SK-N-SH (cell line): Measurements from ENCODE around the gene RASGEF1B. TPM values are rescaled to one million over a fixed set of nuclear protein-coding genes. Genes with fewer than 3 reads are reported as not detected.

Source experiments
- CTCF ChIA-PET: fragments of 300-600, 350-600 bp; formaldehyde crosslinking; extraction: SDS; loops from one replicate; lab custom pipeline; 2021; lab: Yijun Ruan, JAX
- POLR2A ChIA-PET: fragments of 350-600 bp; sonication (Branson Sonifier 250); formaldehyde crosslinking; extraction: SDS; loops from one replicate; lab custom pipeline; 2020; ENCODE audit warnings: antibody characterized with exemption, inconsistent platforms; lab: Yijun Ruan, JAX
- DNase-seq: peaks from one replicate; pipeline ENCODE4 v3.0.0; 2012
- H2AFZ ChIP-seq: fragments of 200-600 bp; sonication (generic); 2 replicates; pipeline ENCODE4 v1.8.1; 2016; ENCODE audit warnings: antibody characterized with exemption, mild to moderate bottlenecking, low read depth
- H3F3A ChIP-seq: fragments of 200-600 bp; sonication (generic); replicated peaks from 2 replicates; pipeline ENCODE3; 2016; ENCODE audit warnings: antibody characterized with exemption, mild to moderate bottlenecking; ENCODE audit not compliant: insufficient read depth
- H3K27ac ChIP-seq, 2 experiments: fragments of 200-500 bp in 1 of 2; fragments of 200-600 bp in 1 of 2; sonication (Bioruptor generic) in 1 of 2; sonication (generic), shearing (Covaris generic) in 1 of 2; 2 replicates each; pipeline versions ENCODE4 v1.5.1 to v1.6.1; 2014 to 2016; ENCODE audit warnings: low read depth in 2 of 2, inconsistent platforms in 1 of 2, low read length in 1 of 2, mild to moderate bottlenecking in 1 of 2, mixed read lengths in 1 of 2
- H3K27me3 ChIP-seq: fragments of 200-600 bp; sonication (generic), shearing (Covaris generic); 2 replicates; pipeline ENCODE4 v1.6.1; 2016; ENCODE audit warnings: mixed run types; ENCODE audit not compliant: insufficient read depth
- H3K36me3 ChIP-seq, 2 experiments: fragments of 200-500 bp in 1 of 2; fragments of 200-600 bp in 1 of 2; sonication (Bioruptor generic) in 1 of 2; sonication (generic) in 1 of 2; replicated peaks in 1 of 2; 2 replicates each; pipeline versions ENCODE3 to v1.5.1; 2014 to 2016; ENCODE audit warnings: low read length in 1 of 2, mild to moderate bottlenecking in 1 of 2; ENCODE audit not compliant: insufficient read depth in 2 of 2, control insufficient read depth in 1 of 2
- H3K4me1 ChIP-seq, 2 experiments: fragments of 200-500 bp in 1 of 2; fragments of 200-600 bp in 1 of 2; sonication (Bioruptor generic) in 1 of 2; sonication (generic), shearing (Covaris generic) in 1 of 2; 2 replicates each; pipeline versions ENCODE4 v1.5.1 to v1.6.1; 2014 to 2016; ENCODE audit warnings: low read depth in 1 of 2, low read length in 1 of 2, mixed run types in 1 of 2; ENCODE audit not compliant: insufficient read depth in 2 of 2, control insufficient read depth in 1 of 2
- H3K4me2 ChIP-seq: fragments of 200-600 bp; sonication (generic), shearing (Covaris generic); 2 replicates; pipeline ENCODE4 v1.6.1; 2017; ENCODE audit warnings: mixed run types
- H3K4me3 ChIP-seq, 2 experiments: fragments of 200-500 bp in 1 of 2; fragments of 200-600 bp in 1 of 2; sonication (Bioruptor generic) in 1 of 2; sonication (generic), shearing (Covaris generic) in 1 of 2; 2 replicates each; pipeline versions ENCODE4 v1.5.1 to v1.8.1; 2014 to 2016; ENCODE audit warnings: low read depth in 2 of 2, inconsistent platforms in 1 of 2, low read length in 1 of 2, mild to moderate bottlenecking in 1 of 2, mixed read lengths in 1 of 2, moderate library complexity in 1 of 2
- H3K79me2 ChIP-seq: fragments of 200-600 bp; sonication (generic); 2 replicates; pipeline ENCODE4 v1.8.1; 2017; ENCODE audit warnings: mild to moderate bottlenecking; ENCODE audit not compliant: insufficient read depth
- H3K9ac ChIP-seq: fragments of 200-600 bp; sonication (generic); 2 replicates; pipeline ENCODE4 v1.6.1; 2017; ENCODE audit warnings: mixed run types
- H3K9me2 ChIP-seq: fragments of 200-600 bp; sonication (generic); 2 replicates; pipeline ENCODE4 v1.6.1; 2017; ENCODE audit warnings: mixed run types
- H3K9me3 ChIP-seq: fragments of 200-600 bp; sonication (generic); 2 replicates; pipeline ENCODE4 v1.6.1; 2017; ENCODE audit warnings: mixed run types, mild to moderate bottlenecking, moderate library complexity
- H4K20me1 ChIP-seq: fragments of 200-600 bp; sonication (generic); 2 replicates; pipeline ENCODE4 v1.6.1; 2017; ENCODE audit warnings: mild to moderate bottlenecking, mixed run types; ENCODE audit not compliant: insufficient read depth
- EZH2phosphoT487 ChIP-seq: fragments of 200-600 bp; sonication (generic); IDR thresholded peaks from 2 replicates; pipeline ENCODE4 v1.6.1; 2017; ENCODE audit warnings: low read depth, mixed run types, mild to moderate bottlenecking, antibody characterized with exemption, moderate library complexity, borderline replicate concordance
- IRF3 ChIP-seq: fragments of 150-350 bp; IDR thresholded peaks from 2 replicates; pipeline ENCODE4 v1.6.1; 2016; ENCODE audit warnings: mild to moderate bottlenecking, low read depth, low read length
- JUND ChIP-seq: IDR thresholded peaks from 2 replicates; pipeline ENCODE4 v1.4.0; 2012
- POLR2AphosphoS5 ChIP-seq: IDR thresholded peaks from 2 replicates; pipeline ENCODE4 v1.6.1; 2012; ENCODE audit warnings: low read depth, low read length
- RAD21 ChIP-seq: IDR thresholded peaks from 2 replicates; pipeline ENCODE4 v1.6.1; 2012; ENCODE audit warnings: mild to moderate bottlenecking, low read length
- REST ChIP-seq: IDR thresholded peaks from 2 replicates; pipeline ENCODE4 v1.6.1; 2012; ENCODE audit warnings: mild to moderate bottlenecking, low read depth, low read length, moderate library complexity
- SIN3A ChIP-seq: IDR thresholded peaks from 2 replicates; pipeline ENCODE4 v1.6.1; 2012; ENCODE audit warnings: low read depth, mild to moderate bottlenecking, low read length, moderate library complexity, borderline replicate concordance
- SMC3 ChIP-seq: IDR thresholded peaks from 2 replicates; pipeline ENCODE4 v1.6.1; 2012; ENCODE audit warnings: low read depth, low read length, improper control_type of control experiment
- USF1 ChIP-seq: IDR thresholded peaks from 2 replicates; pipeline ENCODE4 v1.4.0; 2012; ENCODE audit warnings: low read depth, borderline replicate concordance
- WGBS: methylation state at CpG from one replicate; pipeline ENCODE4 v1.1.6; 2017; ENCODE audit warnings: low lambda C conversion rate; 5-methylcytosine and 5-hydroxymethylcytosine counted together
- polyA plus RNA-seq, 3 experiments: library from polyadenylated mRNA; depleted of rRNA; stranded (reverse); fragments of >200 nt; gene quantifications; 2 replicates each; pipeline ENCODE4 v1.2.3, GENCODE V29; 2012
- TF ChIP-seq, protein P1 (sequence below): fragments of 200-600 bp; sonication (generic); IDR thresholded peaks from 2 replicates; pipeline ENCODE4 v1.6.1; 2017; ENCODE audit warnings: antibody characterized with exemption, mild to moderate bottlenecking, moderate library complexity
- TF ChIP-seq, protein P2 (sequence below): IDR thresholded peaks from 2 replicates; pipeline ENCODE4 v1.4.0; 2012; ENCODE audit warnings: low read depth
- TF ChIP-seq, protein P3 (sequence below): IDR thresholded peaks from 2 replicates; pipeline ENCODE4 v1.4.0; 2012; ENCODE audit warnings: low read depth, borderline replicate concordance

Gene RASGEF1B
- polyA plus RNA-seq, 1 of the 3 experiments (the other 2 are of a cell fraction) = not detected

DNA sequence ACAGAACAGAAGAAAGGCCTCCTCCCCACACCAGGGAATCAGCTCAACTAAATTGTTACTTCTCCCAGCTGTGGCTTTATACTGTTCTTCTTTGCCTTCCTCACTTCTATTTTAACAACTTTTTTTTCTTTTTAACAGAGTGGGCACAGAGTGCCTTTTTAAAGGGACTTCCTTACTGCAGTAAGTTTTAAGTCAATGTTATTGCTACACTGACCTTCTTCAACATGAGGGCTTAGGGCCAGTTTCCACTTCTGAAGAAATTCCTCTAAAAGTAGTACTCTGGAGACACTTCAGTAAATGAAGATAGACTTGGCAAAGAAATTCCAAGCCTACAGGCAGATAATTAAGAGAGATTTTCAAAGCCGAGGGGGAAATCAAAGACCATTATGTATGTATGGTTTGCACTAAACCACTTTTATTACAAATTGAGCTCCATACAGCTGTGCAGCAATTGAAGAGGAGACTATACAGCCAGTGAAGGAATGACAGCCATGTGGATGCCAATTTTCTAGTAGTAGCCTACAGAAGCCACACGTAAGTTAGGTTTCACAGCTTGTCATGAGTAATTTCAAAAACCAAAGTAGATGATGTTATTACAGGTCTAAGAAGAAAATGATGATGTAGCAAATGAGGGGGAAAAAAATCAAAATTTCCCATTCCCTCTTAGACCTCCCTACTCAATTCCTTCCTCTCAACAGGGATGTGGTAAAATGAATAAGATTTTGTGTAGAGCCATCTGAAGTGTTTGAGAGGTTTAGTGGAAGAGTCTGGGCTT is 36.9 kb upstream of the RASGEF1B start (continued):
- TF ChIP-seq REST = no peak
- TF ChIP-seq, protein P1, sequence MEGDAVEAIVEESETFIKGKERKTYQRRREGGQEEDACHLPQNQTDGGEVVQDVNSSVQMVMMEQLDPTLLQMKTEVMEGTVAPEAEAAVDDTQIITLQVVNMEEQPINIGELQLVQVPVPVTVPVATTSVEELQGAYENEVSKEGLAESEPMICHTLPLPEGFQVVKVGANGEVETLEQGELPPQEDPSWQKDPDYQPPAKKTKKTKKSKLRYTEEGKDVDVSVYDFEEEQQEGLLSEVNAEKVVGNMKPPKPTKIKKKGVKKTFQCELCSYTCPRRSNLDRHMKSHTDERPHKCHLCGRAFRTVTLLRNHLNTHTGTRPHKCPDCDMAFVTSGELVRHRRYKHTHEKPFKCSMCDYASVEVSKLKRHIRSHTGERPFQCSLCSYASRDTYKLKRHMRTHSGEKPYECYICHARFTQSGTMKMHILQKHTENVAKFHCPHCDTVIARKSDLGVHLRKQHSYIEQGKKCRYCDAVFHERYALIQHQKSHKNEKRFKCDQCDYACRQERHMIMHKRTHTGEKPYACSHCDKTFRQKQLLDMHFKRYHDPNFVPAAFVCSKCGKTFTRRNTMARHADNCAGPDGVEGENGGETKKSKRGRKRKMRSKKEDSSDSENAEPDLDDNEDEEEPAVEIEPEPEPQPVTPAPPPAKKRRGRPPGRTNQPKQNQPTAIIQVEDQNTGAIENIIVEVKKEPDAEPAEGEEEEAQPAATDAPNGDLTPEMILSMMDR = no peak
- no peak for TF ChIP-seq JUND
- TF ChIP-seq IRF3 = no peak
- TF ChIP-seq, protein P2, sequence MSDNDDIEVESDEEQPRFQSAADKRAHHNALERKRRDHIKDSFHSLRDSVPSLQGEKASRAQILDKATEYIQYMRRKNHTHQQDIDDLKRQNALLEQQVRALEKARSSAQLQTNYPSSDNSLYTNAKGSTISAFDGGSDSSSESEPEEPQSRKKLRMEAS = no peak
- no peak for TF ChIP-seq POLR2AphosphoS5

GRCh38 chr4:81507530-81507929 is 35.8 kb upstream of the RASGEF1B start:
- H3K9ac ChIP-seq = no peak overlapping the region
- no peaks in the 10 kb centered on the region for H4K20me1 ChIP-seq
- POLR2A ChIA-PET = no interaction called here

More at GRCh38 chr4:81507530-81507929, 35.8 kb upstream of the RASGEF1B start:
- H3K4me3 ChIP-seq = no peak overlapping the region
- H3K9me3 ChIP-seq = no peaks in the 10 kb centered on the region
- no peaks in the 10 kb centered on the region for H3F3A ChIP-seq
- no peaks in the 10 kb centered on the region for H3K36me3 ChIP-seq
- H2AFZ ChIP-seq = no peak overlapping the region
- no peaks in the 10 kb centered on the region for H3K79me2 ChIP-seq
- no peaks in the 10 kb centered on the region for H3K4me1 ChIP-seq
- no peak for DNase-seq
- no peaks in the 10 kb centered on the region for H3K9me2 ChIP-seq
- no peak for TF ChIP-seq EZH2phosphoT487
- no peak for TF ChIP-seq RAD21
- TF ChIP-seq, protein P3, sequence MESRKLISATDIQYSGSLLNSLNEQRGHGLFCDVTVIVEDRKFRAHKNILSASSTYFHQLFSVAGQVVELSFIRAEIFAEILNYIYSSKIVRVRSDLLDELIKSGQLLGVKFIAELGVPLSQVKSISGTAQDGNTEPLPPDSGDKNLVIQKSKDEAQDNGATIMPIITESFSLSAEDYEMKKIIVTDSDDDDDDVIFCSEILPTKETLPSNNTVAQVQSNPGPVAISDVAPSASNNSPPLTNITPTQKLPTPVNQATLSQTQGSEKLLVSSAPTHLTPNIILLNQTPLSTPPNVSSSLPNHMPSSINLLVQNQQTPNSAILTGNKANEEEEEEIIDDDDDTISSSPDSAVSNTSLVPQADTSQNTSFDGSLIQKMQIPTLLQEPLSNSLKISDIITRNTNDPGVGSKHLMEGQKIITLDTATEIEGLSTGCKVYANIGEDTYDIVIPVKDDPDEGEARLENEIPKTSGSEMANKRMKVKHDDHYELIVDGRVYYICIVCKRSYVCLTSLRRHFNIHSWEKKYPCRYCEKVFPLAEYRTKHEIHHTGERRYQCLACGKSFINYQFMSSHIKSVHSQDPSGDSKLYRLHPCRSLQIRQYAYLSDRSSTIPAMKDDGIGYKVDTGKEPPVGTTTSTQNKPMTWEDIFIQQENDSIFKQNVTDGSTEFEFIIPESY = no peak
- TF ChIP-seq SMC3 = no peak
- no peak for TF ChIP-seq REST
- TF ChIP-seq POLR2AphosphoS5 = no peak
- TF ChIP-seq SIN3A = no peak
- no peak for TF ChIP-seq USF1
- no peak for TF ChIP-seq IRF3
- CTCF ChIA-PET = no interaction called here
- no peak overlapping the region for H3K27ac ChIP-seq
- 58% methylated on average over 1 of the region's 1 CpG for WGBS
- H3K27me3 ChIP-seq = no peaks in the 10 kb centered on the region
- no peak overlapping the region for H3K4me2 ChIP-seq
